ENCODE results near the gene PATJ.

Gene PATJ

GRCh38 chr1:61757950-61758349, 15.7 kb downstream of the PATJ start:
- CTCF ChIA-PET, result no interaction called here
- Histone ChIP-seq H3K4me1 (ENCODE audit: control insufficient read depth, insufficient read depth, low read length) (no peaks in the 10 kb centered on the region), H3K36me3 (ENCODE audit: control insufficient read depth in 2 of 2, insufficient read depth in 1 of 2, low read length in 2 of 2) (peaks cover 0 to 4% of the 10 kb centered on the region in 2 experiments; a peak in 1 of 3 replicates), H3K27ac (ENCODE audit: extremely low read depth, low read depth, low read length) (no peak overlapping the region), H3K4me3 (ENCODE audit: low read depth, low read length) (no peak overlapping the region), H3K9me3 (ENCODE audit: control insufficient read depth, insufficient read depth, low read depth, low read length) (no peaks in the 10 kb centered on the region)
- TF ChIP-seq ZNF561 (tag by site-specific recombination; IDR thresholded peaks at IDR 0.05; ENCODE audit: borderline replicate concordance), result no peak
- no peak for TF ChIP-seq KLF17 (tag by site-specific recombination; IDR thresholded peaks at IDR 0.05)
- no peak for TF ChIP-seq ZNF600 (tag by site-specific recombination; IDR thresholded peaks at IDR 0.05)
- TF ChIP-seq ZNF223 (tag by site-specific recombination; IDR thresholded peaks at IDR 0.05), result no peak
- no peak for TF ChIP-seq ZIC2 (tag by site-specific recombination; IDR thresholded peaks at IDR 0.05)
- no peak for TF ChIP-seq ZNF776 (tag by site-specific recombination; IDR thresholded peaks at IDR 0.05; ENCODE audit: borderline replicate concordance)
- no peak for TF ChIP-seq PRDM1 (tag by site-specific recombination; IDR thresholded peaks at IDR 0.05)
- TF ChIP-seq ZFP37 (tag by site-specific recombination; IDR thresholded peaks at IDR 0.05), result no peak
- TF ChIP-seq HOXC10 (CRISPR knock-in tag; IDR thresholded peaks at IDR 0.05), result no peak
- no peak for TF ChIP-seq ZNF670 (tag by site-specific recombination; IDR thresholded peaks at IDR 0.05; ENCODE audit: low read depth)
- TF ChIP-seq ZNF501 (tag by site-specific recombination; IDR thresholded peaks at IDR 0.05), result no peak
- no peak for TF ChIP-seq ZNF660 (tag by site-specific recombination; IDR thresholded peaks at IDR 0.05)
- TF ChIP-seq ZNF24 (tag by site-specific recombination; IDR thresholded peaks at IDR 0.05), result no peak
- TF ChIP-seq SCRT2 (tag by site-specific recombination; IDR thresholded peaks at IDR 0.05), result no peak
- POLR2A ChIA-PET, result no interaction called here

- TF ChIP-seq KLF8 (tag by site-specific recombination; IDR thresholded peaks at IDR 0.05) (no peak), ZBTB48 (tag by site-specific recombination; IDR thresholded peaks at IDR 0.05) (no peak), ZNF2 (tag by site-specific recombination; IDR thresholded peaks at IDR 0.05) (no peak), KLF7 (tag by site-specific recombination; IDR thresholded peaks at IDR 0.05; ENCODE audit: borderline replicate concordance) (no peak), ZNF624 (tag by site-specific recombination; IDR thresholded peaks at IDR 0.05) (no peak), ZNF473 (tag by site-specific recombination; IDR thresholded peaks at IDR 0.05) (no peak), ZSCAN16 (tag by site-specific recombination; IDR thresholded peaks at IDR 0.05) (no peak), ZNF112 (tag by site-specific recombination; IDR thresholded peaks at IDR 0.05) (no peak), TRIM28 (IDR thresholded peaks at IDR 0.05; ENCODE audit: borderline replicate concordance, low read length) (no peak), CTCF (tag by site-specific recombination; IDR thresholded peaks at IDR 0.05) (no peak), ZNF843 (tag by site-specific recombination; IDR thresholded peaks at IDR 0.05) (no peak), MZF1 (tag by site-specific recombination; IDR thresholded peaks at IDR 0.05; ENCODE audit: borderline replicate concordance) (no peak), ZNF114 (tag by site-specific recombination; IDR thresholded peaks at IDR 0.05) (no peak), ZNF223 (tag by site-specific recombination; IDR thresholded peaks at IDR 0.05) (no peak), ZNF555 (tag by site-specific recombination; conservative IDR thresholded peaks at IDR 0.05) (no peak), ZNF449 (tag by site-specific recombination; IDR thresholded peaks at IDR 0.05) (no peak), SP2 (tag by site-specific recombination; IDR thresholded peaks at IDR 0.05) (no peak), ZNF157 (tag by site-specific recombination; IDR thresholded peaks at IDR 0.05) (no peak), ZNF76 (tag by site-specific recombination; IDR thresholded peaks at IDR 0.05; ENCODE audit: borderline replicate concordance, low read depth) (no peak), ZNF184 (tag by site-specific recombination; IDR thresholded peaks at IDR 0.05) (no peak)
- peaks cover 43 to 53% of the 10 kb centered on the region in 2 experiments for H3K36me3 ChIP-seq (ENCODE audit: control insufficient read depth in 2 of 2, insufficient read depth in 1 of 2, low read length in 2 of 2)
- H3K9me3 ChIP-seq (ENCODE audit: control insufficient read depth, insufficient read depth, low read depth, low read length), result no peaks in the 10 kb centered on the region
- H3K4me3 ChIP-seq (ENCODE audit: low read depth, low read length), result no peak overlapping the region
- ChIA-PET POLR2A (interaction anchor here (1.1 kb wide), 1 partner anchor 24 kb away, joined by 3 read pairs; no protein-coding TSS in a partner anchor), CTCF (interaction anchor here (0.5 kb wide), 1 partner anchor 1549 kb away, joined by 3 read pairs; no protein-coding TSS in a partner anchor)
- no peaks in the 10 kb centered on the region for H3K4me1 ChIP-seq (ENCODE audit: control insufficient read depth, insufficient read depth, low read length)
- no peak overlapping the region for H3K27ac ChIP-seq (ENCODE audit: extremely low read depth, low read depth, low read length)
Measured at GRCh38 chr1:61770131-61770530, 27.9 kb downstream of the PATJ start.
